NCI-H1694 treated with DMSO at 0.1 percent for 48 hours (cell line): ENCODE results near the gene TRIP12.
"Not testable (repeated sequence)": the region's sequence is repeated elsewhere in the genome, so short reads cannot be mapped to it uniquely, and the experiment has no call there.

ENCODE experiments used
- DNase-seq: peaks from one replicate; lab custom pipeline; 2025; lab: John Stamatoyannopoulos, UW

TRIP12 gene

DNA sequence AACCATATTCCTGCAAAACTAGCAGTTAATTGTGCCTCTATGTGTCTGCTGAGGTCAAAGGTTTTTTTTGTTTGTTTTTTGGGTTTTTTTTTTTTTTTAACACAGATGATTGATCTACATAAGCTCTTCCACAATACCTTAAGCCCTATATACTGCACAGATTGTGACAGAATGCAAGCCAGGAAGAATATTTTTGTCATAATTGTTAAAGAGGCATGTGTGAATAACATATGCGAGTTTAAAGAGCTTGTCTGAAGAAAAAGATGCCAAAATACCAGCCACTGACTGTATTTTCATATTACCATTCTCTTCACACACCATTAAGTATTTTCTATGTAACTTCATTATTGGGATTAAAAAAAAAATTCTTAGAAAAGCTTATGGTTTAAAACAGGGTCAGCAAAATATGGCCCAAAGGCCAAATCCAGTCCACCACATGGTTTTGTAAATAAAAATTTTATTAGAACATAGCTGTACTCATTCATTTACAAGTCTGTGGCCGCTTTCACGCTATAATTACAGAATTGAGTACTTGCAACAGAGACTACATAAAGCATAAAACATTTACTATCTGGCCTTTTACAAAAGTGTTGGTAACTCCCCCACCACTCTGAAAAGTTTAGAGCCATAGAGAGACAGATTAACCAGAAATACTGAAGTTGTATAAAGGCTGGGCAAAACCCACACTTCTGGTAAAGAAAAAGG lies 89.9 kb downstream of the TRIP12 start:
- DNase-seq, result no peak

GRCh38 chr2:229825476-229825875 lies 96.3 kb downstream of the TRIP12 start:
- no peak for DNase-seq

DNA sequence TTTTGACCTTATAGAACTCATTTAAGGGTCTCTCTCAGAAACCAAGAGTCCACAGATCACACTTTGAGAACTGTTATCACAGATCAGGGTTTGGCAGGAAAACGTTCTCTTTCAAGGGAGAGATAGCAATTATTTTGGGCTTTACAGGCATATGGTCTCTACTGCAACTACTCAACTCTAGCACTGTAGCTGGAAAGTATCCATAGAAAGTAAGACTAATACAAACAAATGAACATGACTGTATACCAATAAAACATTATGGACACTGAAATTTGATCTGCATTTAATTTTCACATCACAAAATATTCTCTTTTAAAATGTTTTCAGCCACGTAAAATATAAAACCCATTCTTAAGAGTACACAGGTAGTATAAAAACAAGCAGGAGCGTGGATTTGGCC lies 100.5 kb downstream of the TRIP12 start:
- no peak for DNase-seq

DNA sequence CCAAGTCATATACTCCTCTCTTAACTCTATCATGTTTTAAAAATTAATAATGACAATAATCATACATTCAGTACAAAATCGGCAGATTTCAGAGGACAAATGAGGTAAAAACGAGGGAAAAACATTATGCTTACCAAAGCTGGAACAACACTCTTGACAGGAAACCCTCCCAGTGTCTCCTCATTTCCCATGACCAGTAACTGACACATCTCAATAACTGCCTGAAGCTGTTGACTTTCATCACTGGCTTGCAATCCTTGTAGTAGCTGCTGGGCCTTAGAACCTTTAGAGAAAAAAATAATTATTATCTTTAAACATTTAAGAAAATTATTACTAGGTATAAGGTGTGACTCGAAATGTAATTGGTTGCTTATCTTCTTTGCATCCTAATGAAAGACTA lies 103.6 kb downstream of the TRIP12 start:
- DNase-seq, result no peak

GRCh38 chr2:229815858-229816257 lies 106.0 kb downstream of the TRIP12 start:
- no peak for DNase-seq

DNA sequence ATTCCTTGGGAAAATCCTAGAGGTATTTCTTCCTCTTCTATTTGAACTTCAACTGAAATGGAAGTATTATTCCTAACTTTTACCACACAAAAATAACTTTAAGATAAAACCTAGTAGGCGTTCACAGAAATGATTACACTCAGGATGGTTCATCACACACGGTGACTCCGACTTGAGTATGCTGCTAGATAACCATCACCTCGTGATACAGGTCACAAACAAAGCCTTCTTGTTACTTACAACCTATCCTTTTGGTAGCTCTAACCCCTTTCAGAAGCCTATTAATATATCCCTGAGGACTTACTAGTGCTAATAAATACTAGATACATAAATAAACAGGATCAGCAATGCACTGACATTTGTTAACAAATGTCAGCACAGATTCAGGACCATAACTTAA lies 106.5 kb downstream of the TRIP12 start:
- DNase-seq, result no peak

GRCh38 chr2:229810786-229811185 lies 111.0 kb downstream of the TRIP12 start:
- DNase-seq, result no peak

DNA sequence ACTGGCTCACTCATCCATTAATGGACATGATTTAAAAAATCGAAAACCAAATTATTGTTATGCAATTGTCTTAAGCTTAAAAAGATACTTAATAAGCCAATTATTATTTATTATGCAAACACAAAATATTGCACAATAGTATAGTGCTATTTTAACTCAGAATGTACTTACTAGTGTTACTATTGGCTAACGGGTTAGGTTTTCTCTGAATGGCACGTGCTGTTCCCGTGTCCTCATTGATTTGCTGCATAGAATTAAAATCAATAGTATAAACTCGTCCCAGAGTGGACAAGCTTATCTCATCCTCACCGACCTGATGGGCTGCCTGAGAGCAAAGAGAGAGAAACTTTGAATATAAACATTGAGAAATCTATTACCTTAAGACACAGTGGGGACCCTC lies 116.2 kb downstream of the TRIP12 start:
- no peak for DNase-seq

- no peak for DNase-seq
These were observed 119.0 kb downstream of the TRIP12 start for GRCh38 chr2:229802785-229803184.

DNA sequence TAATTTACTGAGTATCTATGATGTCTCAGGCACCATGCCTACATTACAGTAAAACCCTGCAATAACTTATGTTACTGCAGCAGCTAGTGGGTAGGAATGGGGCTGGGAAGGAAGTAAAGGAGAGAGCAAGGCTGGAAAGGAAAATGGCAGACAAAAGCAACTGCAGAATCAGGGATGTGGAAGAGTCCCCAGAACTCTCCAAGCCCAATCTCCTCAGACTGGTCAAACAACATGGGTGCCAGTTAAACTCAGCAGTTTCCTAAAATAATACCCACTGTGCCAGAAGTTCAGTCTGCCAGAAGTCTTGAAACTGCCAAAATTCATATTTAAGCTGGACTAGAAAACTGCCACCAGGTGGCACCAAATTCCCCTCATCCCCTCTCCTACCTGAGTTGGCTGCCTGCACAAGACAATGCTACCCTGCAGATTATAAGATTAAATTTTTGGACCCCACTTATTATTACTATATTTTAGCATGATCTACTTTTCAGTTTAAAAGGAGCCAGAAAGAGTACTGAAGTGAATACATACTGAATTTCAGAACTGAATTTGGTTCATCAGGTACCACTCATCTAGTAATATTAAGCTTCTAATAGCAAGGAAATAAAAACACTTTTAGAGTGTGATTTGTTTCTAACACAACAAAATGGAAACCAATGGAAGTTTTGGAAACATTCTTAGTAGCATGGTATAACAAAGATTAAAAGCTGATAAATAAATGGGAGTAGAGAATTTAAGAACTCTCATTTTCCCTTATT lies 120.6 kb downstream of the TRIP12 start:
- DNase-seq, result peak; percentile 57

DNA sequence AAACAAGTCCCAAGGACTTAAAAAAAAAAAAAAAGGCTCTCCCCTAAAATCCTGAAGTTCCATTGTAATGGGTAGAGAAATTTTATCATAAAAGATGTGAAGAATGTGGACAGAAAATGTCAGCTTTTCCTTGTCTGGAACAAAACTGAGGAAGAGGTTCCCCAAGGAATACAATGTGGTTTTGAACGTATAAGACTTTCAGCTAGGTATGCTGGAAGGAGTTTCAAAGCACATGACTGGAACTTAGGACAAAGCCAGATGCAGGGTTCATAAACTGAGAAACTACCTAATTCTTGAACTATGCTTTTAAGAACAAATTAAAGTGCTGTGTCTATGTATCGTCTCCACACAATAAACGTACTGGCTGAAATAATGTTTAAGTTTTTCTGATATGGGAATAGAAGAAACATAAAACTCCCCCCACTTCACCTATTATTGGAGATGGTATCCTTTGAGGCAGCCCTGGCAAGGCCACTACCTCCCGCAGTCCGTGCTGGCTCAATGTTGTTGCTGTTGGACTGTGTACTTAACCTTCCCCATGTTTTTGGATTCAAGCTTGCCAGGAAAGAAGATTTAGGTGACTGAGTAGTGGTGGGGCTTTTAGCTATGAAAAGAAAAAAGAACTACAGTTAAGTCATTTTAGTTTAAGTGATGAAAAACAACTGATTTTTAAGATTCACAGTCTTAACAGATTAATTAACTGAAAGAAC lies 123.2 kb downstream of the TRIP12 start:
- no peak for DNase-seq

- no peak for DNase-seq
These were observed 126.8 kb downstream of the TRIP12 start for GRCh38 chr2:229795058-229795457.

DNA sequence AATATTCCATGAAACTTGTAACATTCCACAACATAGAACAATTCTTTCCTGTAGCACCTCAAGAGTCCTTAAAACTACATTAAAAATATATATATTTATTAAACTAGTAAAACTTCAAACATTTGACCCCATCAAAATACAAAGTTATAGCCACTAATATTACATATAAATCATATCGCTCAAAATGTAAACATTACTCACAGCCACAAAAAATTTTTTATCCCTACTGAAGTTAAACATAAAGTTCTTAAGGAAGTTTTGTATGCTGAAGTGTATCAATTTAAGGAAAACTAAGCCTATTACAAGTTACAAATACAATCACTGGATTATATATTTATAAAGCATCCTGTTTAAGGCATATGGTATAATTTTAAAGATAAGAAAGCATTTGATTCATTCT lies 127.2 kb downstream of the TRIP12 start:
- no peak for DNase-seq

- not testable (repeated sequence) for DNase-seq
These were observed 135.5 kb downstream of the TRIP12 start for GRCh38 chr2:229786289-229786688.

GRCh38 chr2:229784791-229785190 lies 137.0 kb downstream of the TRIP12 start:
- no peak for DNase-seq

GRCh38 chr2:229783108-229783721 lies 138.6 kb downstream of the TRIP12 start:
- no peak for DNase-seq

DNA sequence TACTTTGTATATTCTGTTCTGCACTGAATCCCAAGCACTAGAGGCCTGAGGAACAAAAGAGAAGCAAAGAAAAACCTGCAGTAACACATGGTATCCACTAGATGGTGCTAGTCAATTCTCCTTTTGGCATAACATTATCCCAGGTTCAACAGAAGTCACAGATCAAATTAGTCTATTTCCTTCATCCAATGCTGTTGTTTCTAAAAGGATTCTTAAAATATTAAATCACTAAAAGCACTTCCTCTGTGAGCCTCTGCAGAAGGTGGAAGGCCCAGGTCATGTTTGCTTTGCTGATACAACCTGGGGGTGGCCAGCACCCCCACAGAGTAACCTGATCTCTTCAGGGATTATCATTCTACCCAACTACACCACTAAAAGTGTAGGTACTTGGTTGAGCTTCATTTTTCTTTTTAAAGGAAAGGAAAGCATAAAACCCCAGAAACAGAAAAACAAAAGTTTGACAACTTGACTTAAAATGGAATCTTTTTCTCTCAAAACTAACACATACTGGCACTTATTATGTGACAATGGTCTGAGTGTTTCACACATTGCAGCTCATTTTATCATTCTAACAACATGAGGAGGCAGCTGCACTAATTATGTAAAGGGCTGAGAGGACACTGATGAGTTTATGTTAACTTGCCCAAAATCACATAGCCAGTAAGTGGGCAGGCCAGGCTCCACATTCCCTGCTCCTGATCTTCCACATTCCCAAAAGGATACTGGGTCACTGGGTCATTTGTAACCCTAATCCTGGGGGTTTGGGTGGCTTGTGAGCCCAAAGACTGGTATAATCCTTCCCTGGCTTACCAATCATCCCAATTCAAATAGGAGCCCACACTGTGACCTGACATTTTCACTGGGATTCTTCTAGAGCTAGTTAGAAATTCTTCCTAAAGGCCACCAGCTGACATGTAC lies 140.7 kb downstream of the TRIP12 start:
- DNase-seq, result peak; percentile 24

DNA sequence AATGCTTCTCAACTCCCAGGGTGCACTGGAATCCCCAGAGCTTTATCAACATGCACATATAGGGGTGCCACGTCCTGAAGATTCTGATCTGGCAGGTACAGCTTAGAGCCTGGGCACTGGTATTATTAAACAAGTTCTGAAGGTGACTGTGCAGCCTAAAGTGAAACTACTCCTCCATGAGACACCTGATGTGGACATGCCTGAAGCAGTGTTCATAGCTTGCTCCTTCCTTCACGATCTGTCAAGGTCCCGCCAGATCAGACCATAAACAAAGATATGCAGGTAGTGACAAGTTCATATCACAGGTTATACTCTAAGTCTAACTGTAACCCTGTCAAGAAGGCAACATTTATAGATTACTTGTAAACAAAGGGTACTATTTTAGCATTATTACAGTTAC lies 142.2 kb downstream of the TRIP12 start:
- no peak for DNase-seq

GRCh38 chr2:229777716-229778115 lies 144.1 kb downstream of the TRIP12 start:
- no peak for DNase-seq

- no peak for DNase-seq
These were observed 146.0 kb downstream of the TRIP12 start for GRCh38 chr2:229775614-229776313.

DNA sequence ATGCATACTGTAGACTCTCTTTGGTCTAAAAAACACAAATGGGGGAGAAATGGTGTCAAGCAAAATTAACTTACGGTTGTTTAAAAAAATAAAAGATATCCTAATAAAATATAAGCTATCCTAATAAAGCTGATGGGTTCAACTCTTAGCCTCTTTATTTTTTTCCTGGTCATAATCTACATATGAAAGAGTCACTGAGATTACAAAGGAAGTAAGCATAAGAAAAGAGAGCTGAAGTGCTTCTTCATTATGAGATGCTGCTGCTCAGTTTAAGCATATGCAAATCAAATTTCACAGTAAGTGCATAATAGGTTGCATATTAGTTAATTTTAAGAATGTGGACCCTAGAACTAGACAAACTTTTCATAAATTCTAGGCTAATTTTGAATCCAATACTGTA lies 147.6 kb downstream of the TRIP12 start:
- no peak for DNase-seq
